Smooth muscle cell (in vitro differentiated cells): ENCODE results near the gene MPO. TPM values are rescaled to one million over a fixed set of nuclear protein-coding genes. Genes with fewer than 3 reads are reported as not detected.

Experiments used
- DNase-seq: peaks from one replicate; lab custom pipeline; 2025; ENCODE audit not compliant: unreplicated experiment; lab: John Stamatoyannopoulos, UW
- H2AFZ ChIP-seq: fragments of 200-600 bp; sonication (generic); 2 replicates; pipeline ENCODE4 v1.6.0; 2016; ENCODE audit warnings: antibody characterized with exemption, low read depth, mild to moderate bottlenecking
- H3F3A ChIP-seq: fragments of 200-600 bp; sonication (generic); 2 replicates; pipeline ENCODE4 v1.6.0; 2017; ENCODE audit warnings: antibody characterized with exemption, low read depth
- H3K27ac ChIP-seq: fragments of 200-600 bp; sonication (generic); 2 replicates; pipeline ENCODE4 v1.5.1; 2016; ENCODE audit warnings: low read depth, mild to moderate bottlenecking
- H3K27me3 ChIP-seq: fragments of 200-600 bp; sonication (generic); 2 replicates; pipeline ENCODE4 v1.6.1; 2016; ENCODE audit warnings: low read depth, mild to moderate bottlenecking
- H3K36me3 ChIP-seq: fragments of 200-600 bp; sonication (generic); 2 replicates; pipeline ENCODE4 v1.5.1; 2016; ENCODE audit warnings: low read depth
- H3K4me1 ChIP-seq: fragments of 200-600 bp; sonication (generic); 2 replicates; pipeline ENCODE4 v1.5.1; 2016; ENCODE audit warnings: low read depth
- H3K4me2 ChIP-seq: fragments of 200-600 bp; sonication (generic); 2 replicates; pipeline ENCODE4 v1.6.0; 2016; ENCODE audit warnings: mild to moderate bottlenecking
- H3K4me3 ChIP-seq: fragments of 200-600 bp; sonication (generic); 2 replicates; pipeline ENCODE4 v1.5.1; 2016; ENCODE audit warnings: mild to moderate bottlenecking
- H3K79me2 ChIP-seq: fragments of 200-600 bp; sonication (generic); 2 replicates; pipeline ENCODE4 v1.6.0; 2016; ENCODE audit warnings: low read depth, mild to moderate bottlenecking
- H3K9ac ChIP-seq: fragments of 200-600 bp; sonication (generic); 2 replicates; pipeline ENCODE4 v1.6.0; 2016; ENCODE audit warnings: low read depth
- H3K9me3 ChIP-seq: fragments of 200-600 bp; sonication (generic); replicated peaks from 2 replicates; pipeline ENCODE4 v1.5.1; 2016; ENCODE audit warnings: low read depth
- H4K20me1 ChIP-seq: fragments of 200-600 bp; sonication (generic); 2 replicates; pipeline ENCODE4 v1.6.0; 2016; ENCODE audit warnings: low read depth
- WGBS: methylation state at CpG from one replicate; pipeline ENCODE4 v1.1.7; 2016; ENCODE audit warnings: low lambda C conversion rate; 5-methylcytosine and 5-hydroxymethylcytosine counted together
- polyA plus RNA-seq: library from polyadenylated mRNA; unstranded; fragments of >200 nt; fragmentation: Nextera tagmentation; extraction: Ambion mirVana; gene quantifications from 2 replicates; pipeline ENCODE4 v1.2.1, GENCODE V29; 2016
- total RNA-seq: library from RNA; depleted of rRNA; stranded (reverse); fragments of >200 nt; gene quantifications from 2 replicates; pipeline ENCODE4 v1.2.3, GENCODE V29; 2014
- TF ChIP-seq, protein P1 (sequence below): fragments of 200-600 bp; sonication (generic); IDR thresholded peaks from 2 replicates; pipeline ENCODE4 v1.5.1; 2017; ENCODE audit warnings: borderline replicate concordance, mild to moderate bottlenecking, antibody characterized with exemption; ENCODE audit not compliant: insufficient read depth, poor library complexity, severe bottlenecking

The MPO gene
- total and polyA plus RNA-seq, 2 experiments from 2014 or later: 0.09 TPM; not detected in 1

DNA sequence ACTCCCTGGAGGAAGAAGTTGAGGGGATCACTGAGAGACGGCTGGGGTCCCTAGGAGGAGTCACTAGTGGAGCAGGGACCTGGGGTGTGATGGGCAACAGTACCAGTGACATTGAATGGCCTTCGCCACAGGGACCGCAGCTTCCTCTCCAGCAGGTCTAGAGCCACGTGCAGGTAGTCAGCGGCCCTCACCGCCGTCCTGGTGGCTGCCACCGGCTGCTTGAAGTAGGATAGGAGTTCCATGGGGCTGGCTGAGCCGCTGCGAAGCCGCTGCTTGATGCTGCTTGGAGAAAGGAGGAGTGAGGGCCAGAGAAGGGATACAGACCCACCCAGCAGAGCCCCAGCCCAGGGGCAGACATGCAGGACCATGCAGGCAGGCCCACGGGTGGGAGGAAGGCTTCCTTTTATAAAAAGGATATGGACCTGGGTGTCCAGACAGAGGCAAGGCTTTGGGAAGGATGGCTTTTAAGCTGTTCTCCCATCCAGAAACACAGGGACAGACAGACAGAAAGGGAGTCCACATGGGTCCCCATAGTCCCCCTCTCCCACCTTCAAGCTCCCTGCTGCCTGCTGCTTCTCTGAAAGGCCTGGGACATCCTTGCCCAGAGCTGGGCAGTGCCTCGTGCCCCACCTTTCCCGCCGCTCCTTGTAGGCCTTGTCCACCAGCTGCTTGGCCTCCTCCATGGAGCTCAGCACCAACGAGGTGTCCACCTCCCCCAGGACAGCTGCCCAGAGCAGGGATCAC lies 827 bp downstream of the MPO start:
- peaks cover 3% of the 10 kb centered on the region for H3K4me1 ChIP-seq
- H3K4me2 ChIP-seq: no peak overlapping the region
- TF ChIP-seq, protein P1, sequence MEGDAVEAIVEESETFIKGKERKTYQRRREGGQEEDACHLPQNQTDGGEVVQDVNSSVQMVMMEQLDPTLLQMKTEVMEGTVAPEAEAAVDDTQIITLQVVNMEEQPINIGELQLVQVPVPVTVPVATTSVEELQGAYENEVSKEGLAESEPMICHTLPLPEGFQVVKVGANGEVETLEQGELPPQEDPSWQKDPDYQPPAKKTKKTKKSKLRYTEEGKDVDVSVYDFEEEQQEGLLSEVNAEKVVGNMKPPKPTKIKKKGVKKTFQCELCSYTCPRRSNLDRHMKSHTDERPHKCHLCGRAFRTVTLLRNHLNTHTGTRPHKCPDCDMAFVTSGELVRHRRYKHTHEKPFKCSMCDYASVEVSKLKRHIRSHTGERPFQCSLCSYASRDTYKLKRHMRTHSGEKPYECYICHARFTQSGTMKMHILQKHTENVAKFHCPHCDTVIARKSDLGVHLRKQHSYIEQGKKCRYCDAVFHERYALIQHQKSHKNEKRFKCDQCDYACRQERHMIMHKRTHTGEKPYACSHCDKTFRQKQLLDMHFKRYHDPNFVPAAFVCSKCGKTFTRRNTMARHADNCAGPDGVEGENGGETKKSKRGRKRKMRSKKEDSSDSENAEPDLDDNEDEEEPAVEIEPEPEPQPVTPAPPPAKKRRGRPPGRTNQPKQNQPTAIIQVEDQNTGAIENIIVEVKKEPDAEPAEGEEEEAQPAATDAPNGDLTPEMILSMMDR: no peak
- DNase-seq: no peak
- no peak overlapping the region for H2AFZ ChIP-seq
- no peaks in the 10 kb centered on the region for H4K20me1 ChIP-seq
- no peaks in the 10 kb centered on the region for H3F3A ChIP-seq
- no peaks in the 10 kb centered on the region for H3K36me3 ChIP-seq
- 92% methylated on average over 15 of the region's 16 CpGs for WGBS
- no peak overlapping the region for H3K9ac ChIP-seq
- no peaks in the 10 kb centered on the region for H3K27me3 ChIP-seq
- H3K9me3 ChIP-seq: no peaks in the 10 kb centered on the region
- no peaks in the 10 kb centered on the region for H3K79me2 ChIP-seq
- no peak overlapping the region for H3K4me3 ChIP-seq
- H3K27ac ChIP-seq: no peak overlapping the region

DNA sequence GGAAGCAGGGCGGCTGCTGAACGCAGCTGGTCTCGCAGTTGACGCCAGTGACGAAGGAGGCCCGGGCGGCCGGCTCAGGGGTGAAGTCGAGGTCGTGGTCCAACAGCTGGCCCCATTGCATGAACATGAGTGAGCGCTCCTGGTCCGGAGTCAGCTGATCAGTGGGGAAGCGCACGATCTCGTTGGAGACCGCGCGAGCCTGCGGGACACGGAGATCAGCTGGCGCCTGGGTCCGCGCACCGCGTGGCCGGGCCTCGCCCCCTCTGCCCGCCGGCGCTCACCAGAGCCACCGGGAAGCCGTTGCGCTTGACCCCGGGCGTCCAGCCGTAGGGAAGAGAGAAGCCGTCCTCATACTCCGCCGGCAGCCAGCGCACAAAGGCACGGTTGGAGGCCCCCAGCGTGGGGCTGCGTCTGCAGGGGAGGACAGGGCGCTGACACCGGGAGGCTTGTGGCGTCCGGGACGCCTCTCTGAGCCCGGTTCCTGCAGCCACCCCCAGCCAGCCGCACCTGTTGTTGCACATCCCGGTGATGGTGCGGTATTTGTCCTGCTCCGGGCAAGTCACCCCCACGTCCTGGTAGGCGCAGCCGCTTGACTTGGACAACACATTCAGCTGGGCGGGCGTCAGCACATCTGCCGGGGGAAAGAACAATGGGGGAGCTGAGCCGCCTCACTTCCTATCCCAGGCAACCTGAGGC lies 1.6 kb downstream of the MPO start:
- Histone ChIP-seq H3K4me1 (no peaks in the 10 kb centered on the region), H3F3A (no peaks in the 10 kb centered on the region), H3K9me3 (no peaks in the 10 kb centered on the region), H3K27me3 (no peaks in the 10 kb centered on the region), H3K9ac (no peak overlapping the region), H4K20me1 (no peaks in the 10 kb centered on the region), H2AFZ (no peak overlapping the region), H3K4me2 (no peak overlapping the region), H3K36me3 (no peaks in the 10 kb centered on the region), H3K27ac (no peak overlapping the region), H3K79me2 (no peaks in the 10 kb centered on the region), H3K4me3 (no peak overlapping the region)
- 83% methylated on average over 60 of the region's 60 CpGs for WGBS
- TF ChIP-seq, protein P1: no peak
- no peak for DNase-seq

DNA sequence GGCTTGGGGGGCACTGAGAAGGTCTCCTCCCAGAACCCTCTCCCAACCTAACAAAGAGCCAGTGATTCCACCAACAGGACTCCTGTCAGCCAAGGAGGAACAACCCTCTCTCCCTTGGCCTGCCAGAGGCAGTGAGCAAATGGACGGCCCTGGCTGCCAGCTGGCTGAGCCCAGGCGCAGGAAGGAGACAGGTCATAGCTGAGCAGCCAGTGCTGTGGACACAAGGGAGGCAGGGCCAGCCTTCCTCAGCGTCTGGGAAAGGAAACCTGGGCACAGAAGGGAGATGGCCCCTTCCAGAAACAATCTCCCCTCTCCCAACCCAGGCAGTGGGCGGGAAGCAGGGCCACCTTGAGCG lies 2.1 kb downstream of the MPO start:
- Histone ChIP-seq H3K27ac (no peak overlapping the region), H3K79me2 (no peaks in the 10 kb centered on the region), H3K4me3 (no peak overlapping the region), H3F3A (no peaks in the 10 kb centered on the region), H3K4me1 (no peaks in the 10 kb centered on the region), H3K9me3 (no peaks in the 10 kb centered on the region), H3K27me3 (no peaks in the 10 kb centered on the region), H3K4me2 (no peak overlapping the region), H4K20me1 (no peaks in the 10 kb centered on the region), H3K9ac (no peak overlapping the region), H2AFZ (no peak overlapping the region), H3K36me3 (no peaks in the 10 kb centered on the region)
- TF ChIP-seq, protein P1: no peak
- DNase-seq: no peak
- WGBS: 90% methylated on average over 5 of the region's 5 CpGs
